NCI-H1105 (cell line): ENCODE data around the gene IGSF21.
A peak's percentile ranks its signal among the peaks of the same experiment; 100 is the strongest.

Source experiments
- DNase-seq: peaks from one replicate; lab custom pipeline; 2025; lab: John Stamatoyannopoulos, UW

Gene IGSF21

GRCh38 chr1:18297896-18298648, 190.5 kb downstream of the IGSF21 start:
- DNase-seq, result no peak

GRCh38 chr1:18299441-18300338, 192.1 kb downstream of the IGSF21 start:
- peak; percentile 22 for DNase-seq

GRCh38 chr1:18300376-18300775, 192.8 kb downstream of the IGSF21 start:
- no peak for DNase-seq

GRCh38 chr1:18302788-18303413, 195.3 kb downstream of the IGSF21 start:
- no peak for DNase-seq

GRCh38 chr1:18304151-18304869, 196.7 kb downstream of the IGSF21 start:
- DNase-seq, result no peak

- no peak for DNase-seq
These were observed 197.7 kb downstream of the IGSF21 start for GRCh38 chr1:18305182-18305795.

- no peak for DNase-seq
These were observed 199.8 kb downstream of the IGSF21 start for GRCh38 chr1:18307329-18307898.

- DNase-seq, result no peak
These were observed 202.1 kb downstream of the IGSF21 start for GRCh38 chr1:18309552-18310155.

GRCh38 chr1:18312961-18313360, 205.4 kb downstream of the IGSF21 start:
- no peak for DNase-seq

GRCh38 chr1:18313523-18313922, 205.9 kb downstream of the IGSF21 start:
- DNase-seq, result no peak

GRCh38 chr1:18314399-18314798, 206.8 kb downstream of the IGSF21 start:
- no peak for DNase-seq

GRCh38 chr1:18315449-18315848, 207.9 kb downstream of the IGSF21 start:
- no peak for DNase-seq

GRCh38 chr1:18316764-18317163, 209.2 kb downstream of the IGSF21 start:
- DNase-seq, result no peak

GRCh38 chr1:18319099-18319498, 211.5 kb downstream of the IGSF21 start:
- no peak for DNase-seq

- no peak for DNase-seq
These were observed 212.5 kb downstream of the IGSF21 start for GRCh38 chr1:18320051-18320450.

GRCh38 chr1:18322368-18323032, 214.9 kb downstream of the IGSF21 start:
- no peak for DNase-seq

GRCh38 chr1:18323259-18323658, 215.7 kb downstream of the IGSF21 start:
- no peak for DNase-seq

GRCh38 chr1:18324246-18324645, 216.6 kb downstream of the IGSF21 start:
- DNase-seq, result no peak

GRCh38 chr1:18325136-18325535, 217.5 kb downstream of the IGSF21 start:
- DNase-seq, result no peak

GRCh38 chr1:18326211-18326897, 218.8 kb downstream of the IGSF21 start:
- no peak for DNase-seq
